Suppressor macrophage treated with lipopolysaccharide for 1 hour (primary cell): ENCODE results near the gene RAX.

Experiments
- DNase-seq, 3 donors: peaks; one replicate each; pipeline ENCODE4 v3.0.0-alpha.2; 2020 to 2022

The RAX gene

GRCh38 chr18:59239642-59240041 is 33.6 kb downstream of the RAX start:
- no peak for DNase-seq

DNA sequence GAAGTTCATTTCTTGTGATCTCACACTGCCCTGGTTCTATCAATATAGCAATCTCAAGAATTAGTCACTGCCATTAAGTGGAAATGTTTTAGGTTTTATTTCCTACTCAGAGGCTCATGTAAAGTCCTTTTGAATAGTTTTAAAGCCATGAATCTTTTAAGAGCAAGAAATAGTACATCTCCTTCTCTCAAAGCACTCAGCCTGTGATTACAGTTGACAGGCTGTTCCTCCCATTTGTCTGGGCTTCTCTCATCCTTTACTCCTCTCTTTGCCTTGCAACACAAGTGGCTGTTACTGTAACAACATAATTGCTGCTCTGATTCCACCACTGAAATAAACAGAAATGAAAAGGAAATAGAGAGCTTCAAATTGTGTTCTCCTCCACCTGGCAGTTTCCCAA is 34.9 kb downstream of the RAX start:
- DNase-seq: no peak

DNA sequence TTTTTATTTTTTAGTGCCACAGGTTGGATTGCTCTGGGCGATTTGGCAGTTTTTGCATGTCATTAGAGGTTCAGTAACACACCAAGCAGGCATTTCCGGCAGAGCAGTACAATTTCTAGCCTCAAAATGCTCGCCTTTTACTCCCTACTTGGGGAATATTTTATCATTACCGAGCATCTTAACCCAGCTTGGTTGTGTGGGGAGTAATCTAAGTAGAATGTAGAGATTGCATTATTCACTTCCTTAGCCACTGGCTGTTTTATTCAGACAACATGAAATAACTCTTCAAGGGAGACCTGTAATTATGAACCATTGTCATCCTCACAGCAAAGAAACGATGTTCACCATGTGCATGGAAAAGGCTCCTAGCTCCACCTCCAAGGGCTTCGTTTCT is 40.2 kb downstream of the RAX start:
- DNase-seq: no peak

GRCh38 chr18:59232309-59233016 is 40.8 kb downstream of the RAX start:
- no peak for DNase-seq

GRCh38 chr18:59231877-59232276 is 41.4 kb downstream of the RAX start:
- no peak for DNase-seq

DNA sequence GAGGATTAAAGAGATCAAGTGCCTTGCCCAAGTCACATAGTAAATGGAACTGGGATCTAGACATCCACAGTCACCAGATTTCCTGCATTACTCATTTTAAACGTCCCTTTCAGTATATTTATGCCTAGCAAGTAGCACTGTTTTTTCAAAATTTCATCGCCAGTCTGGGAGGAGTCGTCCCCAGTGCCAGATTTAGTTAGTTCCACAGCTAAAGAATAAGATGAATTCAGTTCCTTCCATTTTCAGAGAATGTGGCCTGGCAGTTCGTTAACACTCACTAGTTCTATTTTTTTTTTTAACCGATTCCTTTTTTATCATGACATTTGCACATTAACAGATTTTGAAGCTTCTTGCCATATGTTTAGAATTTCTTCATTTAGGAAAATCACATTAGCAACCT is 42.1 kb downstream of the RAX start:
- DNase-seq: no peak

- no peak for DNase-seq
Observed at GRCh38 chr18:59229701-59230443, 43.4 kb downstream of the RAX start.

GRCh38 chr18:59229191-59229590 is 44.1 kb downstream of the RAX start:
- DNase-seq: no peak

DNA sequence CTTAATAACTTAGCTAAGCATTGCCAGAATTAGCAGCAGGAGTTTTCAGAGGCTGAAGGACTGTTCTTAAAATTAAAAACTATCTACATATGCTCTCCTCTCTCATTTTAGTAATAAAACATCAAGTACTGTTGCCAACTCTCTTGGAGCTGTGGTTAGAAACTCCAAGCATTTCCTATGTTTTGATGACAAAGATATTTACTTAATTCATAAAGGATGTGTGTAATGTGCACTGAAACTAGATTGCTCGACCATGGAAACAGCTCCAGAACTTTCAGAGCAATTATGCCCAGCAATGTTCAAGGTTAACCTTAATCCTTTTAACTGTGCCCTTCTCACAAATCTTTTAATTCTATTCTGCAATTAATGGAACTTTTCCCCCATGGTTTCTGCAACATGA is 44.9 kb downstream of the RAX start:
- no peak for DNase-seq

DNA sequence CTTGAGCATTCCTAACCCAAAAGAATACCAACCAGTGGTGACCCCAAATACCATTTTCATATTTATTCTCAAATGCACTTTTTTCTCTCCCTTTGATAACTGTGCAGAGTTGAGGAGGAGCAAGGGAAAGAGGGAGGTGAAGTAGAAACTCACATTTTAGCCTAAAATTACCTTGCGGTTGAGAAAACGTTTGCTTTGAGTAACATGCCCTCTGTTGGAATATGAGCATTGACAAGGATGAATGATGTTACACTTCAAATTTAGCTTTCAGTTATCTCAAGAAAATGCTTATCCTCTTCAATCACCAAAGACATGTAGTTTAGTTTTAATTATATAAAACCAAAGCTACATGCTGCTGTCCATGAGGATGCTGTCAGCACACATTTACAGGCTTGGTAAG is 50.9 kb downstream of the RAX start:
- DNase-seq: no peak

DNA sequence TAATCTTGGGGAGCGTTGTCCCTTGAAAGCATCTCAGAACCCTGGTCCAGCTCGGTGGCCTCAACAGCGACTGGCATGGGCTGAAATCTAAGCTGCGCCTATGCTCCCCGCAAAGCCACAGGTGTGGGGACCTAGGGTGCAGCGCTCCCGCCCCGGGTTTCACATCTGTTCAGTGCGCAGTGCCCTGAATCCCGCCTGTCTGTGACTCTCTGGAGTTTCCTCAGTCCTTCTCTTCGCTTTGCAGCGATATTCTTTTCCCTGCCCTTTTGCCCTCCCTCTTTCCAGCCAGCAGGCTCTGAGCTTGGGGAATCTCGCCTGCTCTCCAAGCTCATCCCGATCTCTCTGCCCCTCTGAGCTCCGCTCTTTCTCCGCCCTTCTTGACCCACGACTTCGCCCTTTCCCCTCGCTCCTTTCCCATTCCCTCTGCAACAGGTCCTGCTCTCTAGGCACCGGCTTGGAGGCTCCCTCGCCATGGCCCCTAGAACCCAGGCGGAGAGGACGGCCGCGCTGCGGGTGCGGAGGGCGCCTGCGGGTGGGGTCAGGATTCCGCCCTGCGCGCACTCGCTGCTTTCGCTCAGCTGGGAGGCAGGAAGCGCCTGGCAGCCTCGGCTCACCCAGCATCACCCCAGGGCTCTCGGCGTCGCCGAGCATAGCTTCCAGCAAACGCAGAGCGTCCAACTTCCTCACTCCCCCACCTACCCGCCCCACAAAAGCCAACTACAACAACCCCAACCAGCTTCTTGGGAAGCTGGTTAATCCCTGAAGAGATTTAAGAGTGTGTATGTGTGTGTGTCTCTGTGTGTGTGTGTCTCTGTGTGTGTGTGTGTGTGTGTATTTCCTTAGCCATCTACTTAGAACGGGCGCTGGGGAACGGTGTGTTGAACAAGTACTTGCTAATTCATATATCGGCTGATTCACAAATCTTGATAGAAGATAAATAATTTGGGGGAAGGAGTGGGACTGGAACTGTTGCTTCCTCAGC is 52.2 kb downstream of the RAX start:
- DNase-seq: no peak

DNA sequence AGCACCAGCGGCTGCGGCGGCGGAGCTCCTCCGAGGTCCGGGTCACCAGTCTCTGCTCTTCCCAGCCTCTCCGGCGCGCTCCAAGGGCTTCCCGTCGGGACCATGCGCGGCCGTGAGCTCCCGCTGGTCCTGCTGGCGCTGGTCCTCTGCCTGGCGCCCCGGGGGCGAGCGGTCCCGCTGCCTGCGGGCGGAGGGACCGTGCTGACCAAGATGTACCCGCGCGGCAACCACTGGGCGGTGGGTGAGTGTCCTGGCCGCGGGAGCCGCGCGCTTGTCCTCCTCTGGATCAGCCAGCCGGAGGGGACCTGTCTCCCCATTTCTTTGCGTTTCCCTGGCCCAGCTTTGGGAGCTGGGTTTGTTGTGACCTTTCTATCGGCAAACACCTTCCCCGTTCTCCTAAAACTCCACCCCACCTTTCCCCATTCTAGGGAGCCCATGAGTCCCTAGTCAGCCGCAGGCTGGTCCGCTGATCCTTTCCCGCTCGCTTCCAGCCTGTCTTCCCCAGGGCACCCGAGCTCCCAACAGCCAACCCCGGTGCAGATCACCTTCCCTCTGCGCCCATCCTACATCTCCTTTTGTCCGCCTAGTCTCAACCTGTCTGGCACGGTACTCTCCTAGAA is 53.0 kb downstream of the RAX start:
- DNase-seq: no peak

DNA sequence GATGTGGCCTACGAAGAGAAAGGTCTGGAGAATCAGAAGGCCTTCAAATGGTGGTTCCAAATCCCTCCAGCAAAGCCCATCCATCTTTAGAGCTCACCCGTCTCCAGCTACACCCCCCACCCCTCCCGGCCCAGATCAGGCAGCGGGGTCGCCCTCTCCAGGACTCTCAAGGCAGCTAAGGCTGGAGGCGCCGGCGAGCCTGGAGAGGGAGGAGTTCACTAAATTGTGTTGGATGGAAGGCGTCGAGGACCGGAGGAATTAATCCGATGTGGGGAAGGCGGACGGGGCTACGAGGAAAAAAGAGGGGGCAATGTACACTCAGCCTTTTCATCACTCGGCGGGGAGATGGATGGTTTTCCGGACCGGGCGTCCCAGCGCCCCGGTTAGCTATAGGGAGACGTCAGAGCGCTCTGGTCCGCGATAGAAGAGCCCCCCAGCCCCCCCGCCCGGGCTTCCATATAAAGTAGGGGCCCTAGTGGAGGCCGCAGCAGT is 53.5 kb downstream of the RAX start, which contains the start of gene GRP:
GRP (plus strand) TSS at position 487 of the 492 bp plus-strand sequence. CDS start 108 bp downstream, outside the sequence.
- no peak for DNase-seq

DNA sequence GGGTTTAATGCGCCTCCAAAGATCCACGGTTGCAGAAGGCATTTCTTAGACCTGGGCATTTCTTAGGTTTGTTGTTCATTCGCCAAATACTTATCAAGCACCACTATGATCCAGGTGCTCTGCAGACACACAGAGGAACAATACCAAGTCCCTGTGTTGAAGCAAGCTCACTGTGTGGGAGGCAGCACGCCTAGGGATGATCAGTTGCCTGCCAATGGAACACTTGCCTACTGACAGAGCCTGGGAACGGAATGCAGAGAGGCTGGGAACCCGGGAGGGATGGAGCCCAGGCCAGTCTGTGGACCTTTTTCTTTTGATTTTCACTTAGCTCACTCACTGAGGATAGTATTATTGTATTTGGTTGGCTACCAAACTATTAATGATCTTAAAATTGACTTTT is 55.2 kb downstream of the RAX start:
- no peak for DNase-seq
